HCT116 (cell line): ENCODE data around the gene TMEM208. TPM values are rescaled to one million over a fixed set of nuclear protein-coding genes. Genes with fewer than 3 reads are reported as not detected.
A peak's percentile ranks its signal among the peaks of the same experiment; 100 is the strongest.

ENCODE experiments used
- ATAC-seq: fragments of 200-7000 bp; cut with Tn5 transposase; 2 replicates; pipeline ENCODE4 v1.9.1; 2020; ENCODE audit warnings: mild to moderate bottlenecking, moderate library complexity
- BruUV-seq: library from RNA; stranded (reverse); fragments of 400-500 nt; replicated peaks from 2 replicates; lab custom pipeline; 2021; lab: Mats Ljungman, UMichigan
- CTCF ChIA-PET: fragments of 300-600 bp; sonication (Branson Sonifier 250); formaldehyde crosslinking; loops from one replicate; lab custom pipeline; 2021; ENCODE audit warnings: antibody characterized with exemption; lab: Charles Lee
- POLR2A ChIA-PET: fragments of 300-600, 350-600 bp; sonication (Branson Sonifier 250); formaldehyde crosslinking; loops from one replicate; lab custom pipeline; 2021; ENCODE audit warnings: antibody characterized with exemption; lab: Charles Lee
- RAD21 ChIA-PET, 2 experiments: fragments of 300-600 bp; sonication (Branson Sonifier 250); formaldehyde crosslinking; loops; one replicate each; lab custom pipeline; 2023; ENCODE audit warnings: low total read pairs in 2 of 2; ENCODE audit not compliant: uncharacterized antibody in 2 of 2, unreplicated experiment in 2 of 2, low non-redundant PET in 1 of 2; lab: Charles Lee
- DNase-seq: peaks from one replicate; pipeline ENCODE4 v3.0.0-alpha.2; 2010; ENCODE audit warnings: low read depth, low spot score
- H2AFZ ChIP-seq: fragments of 200-600 bp; shearing (Covaris generic), sonication (generic); 2 replicates; pipeline ENCODE4 v1.6.1; 2017; ENCODE audit warnings: low read depth, mixed run types, mixed read lengths, antibody characterized with exemption, low read length; ENCODE audit not compliant: poor library complexity, severe bottlenecking
- H3K27ac ChIP-seq: 2 replicates; pipeline ENCODE4 v1.5.1; 2012; ENCODE audit warnings: low read depth, low read length
- H3K27me3 ChIP-seq: fragments of 200-600 bp; sonication (generic); 2 replicates; pipeline ENCODE4 v1.6.1; 2016; ENCODE audit warnings: mixed run types, low read length, mixed read lengths; ENCODE audit not compliant: insufficient read depth
- H3K36me3 ChIP-seq, 2 experiments: fragments of 200-500 bp in 1 of 2; fragments of 200-600 bp in 1 of 2; sonication (Bioruptor generic) in 1 of 2; sonication (generic) in 1 of 2; 2 replicates each; pipeline versions ENCODE4 v1.5.1 to v1.6.1; 2014 to 2016; ENCODE audit warnings: low read length in 2 of 2, inconsistent platforms in 1 of 2, mixed read lengths in 1 of 2, mixed run types in 1 of 2; ENCODE audit not compliant: insufficient read depth in 2 of 2, control insufficient read depth in 1 of 2
- H3K4me1 ChIP-seq, 2 experiments: fragments of 200-600 bp in 1 of 2; sonication (generic) in 1 of 2; 2 replicates each; pipeline versions ENCODE4 v1.5.1 to v1.6.1; 2012 to 2017; ENCODE audit warnings: low read length in 2 of 2, inconsistent platforms in 1 of 2, mild to moderate bottlenecking in 1 of 2, mixed read lengths in 1 of 2, mixed run types in 1 of 2, moderate library complexity in 1 of 2; ENCODE audit not compliant: insufficient read depth in 2 of 2, control insufficient read depth in 1 of 2
- H3K4me2 ChIP-seq: fragments of 200-600 bp; sonication (generic); 2 replicates; pipeline ENCODE4 v1.6.1; 2017; ENCODE audit warnings: mixed run types, low read length, mixed read lengths
- H3K4me3 ChIP-seq, 2 experiments: fragments of 200-600 bp in 1 of 2; sonication (generic) in 1 of 2; replicated peaks in 1 of 2; 2 replicates each; pipeline ENCODE4 v1.5.1; 2011 to 2016; ENCODE audit warnings: low read length in 2 of 2, control low read depth in 1 of 2, low read depth in 1 of 2, mild to moderate bottlenecking in 1 of 2, mixed read lengths in 1 of 2, mixed run types in 1 of 2
- H3K79me2 ChIP-seq: fragments of 200-600 bp; sonication (generic); 2 replicates; pipeline ENCODE4 v1.6.1; 2017; ENCODE audit warnings: mild to moderate bottlenecking, mixed run types, low read length, moderate library complexity, mixed read lengths; ENCODE audit not compliant: insufficient read depth
- H3K9ac ChIP-seq: fragments of 200-600 bp; sonication (generic); 2 replicates; pipeline ENCODE4 v1.6.1; 2016; ENCODE audit warnings: low read length, mixed read lengths
- H3K9me2 ChIP-seq: fragments of 200-600 bp; sonication (generic), shearing (Covaris generic); 2 replicates; pipeline ENCODE4 v1.6.1; 2017; ENCODE audit warnings: mixed run types, mild to moderate bottlenecking, moderate library complexity; ENCODE audit not compliant: insufficient read depth
- H3K9me3 ChIP-seq, 2 experiments: fragments of 200-500 bp in 1 of 2; fragments of 200-600 bp in 1 of 2; sonication (Bioruptor generic) in 1 of 2; sonication (generic) in 1 of 2; 2 replicates each; pipeline ENCODE4 v1.6.1; 2014 to 2017; ENCODE audit warnings: low read length in 2 of 2, mixed read lengths in 2 of 2, inconsistent platforms in 1 of 2, low read depth in 1 of 2, mild to moderate bottlenecking in 1 of 2, mixed run types in 1 of 2, moderate library complexity in 1 of 2; ENCODE audit not compliant: control insufficient read depth in 1 of 2, insufficient read depth in 1 of 2
- H4K20me1 ChIP-seq: fragments of 200-600 bp; sonication (generic), shearing (Covaris generic); 2 replicates; pipeline ENCODE4 v1.6.1; 2017; ENCODE audit warnings: mixed run types, mild to moderate bottlenecking, moderate library complexity; ENCODE audit not compliant: insufficient read depth
- ELF1 ChIP-seq: IDR thresholded peaks from 2 replicates; pipeline ENCODE4 v1.6.1; 2012; ENCODE audit warnings: low read depth, borderline replicate concordance
- JUND ChIP-seq: IDR thresholded peaks from 2 replicates; pipeline ENCODE4 v1.6.1; 2012
- POLR2A ChIP-seq: IDR thresholded peaks from 2 replicates; pipeline ENCODE4 v1.7.0; 2011; ENCODE audit warnings: borderline replicate concordance; ENCODE audit not compliant: insufficient read depth, insufficient read length; ENCODE audit errors: extremely low read depth
- RAD21 ChIP-seq: IDR thresholded peaks from 2 replicates; pipeline ENCODE4 v1.6.1; 2012; ENCODE audit warnings: low read depth, mild to moderate bottlenecking
- SRF ChIP-seq: IDR thresholded peaks from 2 replicates; pipeline ENCODE4 v1.6.1; 2012; ENCODE audit warnings: low read depth
- YY1 ChIP-seq: IDR thresholded peaks from 2 replicates; pipeline ENCODE4 v1.6.1; 2011; ENCODE audit warnings: low read length, low read depth, moderate library complexity, mild to moderate bottlenecking; ENCODE audit not compliant: insufficient replicate concordance; ENCODE audit errors: extremely low read depth
- ZBTB33 ChIP-seq: IDR thresholded peaks from 2 replicates; pipeline ENCODE4 v1.6.1; 2011; ENCODE audit warnings: mild to moderate bottlenecking, low read length, moderate library complexity; ENCODE audit not compliant: insufficient replicate concordance; ENCODE audit errors: extremely low read depth
- intact Hi-C: fragments of 100-400 bp; cut with micrococcal nuclease; formaldehyde crosslinking; loops from 2 replicates; pipeline ENCODE4 v1.10.0; 2022
- total RNA-seq: library from RNA; stranded (reverse); gene quantifications from one replicate; pipeline ENCODE4 v1.2.1, GENCODE V29; 2021; ENCODE audit not compliant: unreplicated experiment

Gene TMEM208
- total RNA-seq, 1 experiment from 2014 or later: 36.1 TPM

- peaks cover 15 to 21% of the 10 kb centered on the region in 2 experiments; a peak in 3 of 4 replicates for H3K36me3 ChIP-seq
Observed at GRCh38 chr16:67201411-67202345, 25.3 kb upstream of the TMEM208 start.

More at GRCh38 chr16:67201411-67202345, 25.3 kb upstream of the TMEM208 start:
- CTCF ChIA-PET: interaction anchor here (1.6 kb wide), 1 partner anchor 42 kb away, joined by 7 read pairs; no protein-coding TSS in a partner anchor
- Histone ChIP-seq H3K27ac (no peak overlapping the region), H3K9ac (no peak overlapping the region), H3K4me2 (no peak overlapping the region), H3K27me3 (no peaks in the 10 kb centered on the region), H4K20me1 (no peaks in the 10 kb centered on the region; the same call in 1 of the 2 replicates), H3K9me2 (no peaks in the 10 kb centered on the region), H3K9me3 (no peaks in the 10 kb centered on the region), H2AFZ (no peak overlapping the region), H3K79me2 (peaks cover 15% of the 10 kb centered on the region; the same call in 1 of the 2 replicates), H3K4me1 (peaks cover 15 to 37% of the 10 kb centered on the region in 2 experiments), H3K4me3 (no peak overlapping the region)
- RAD21 ChIA-PET: no interaction called here
- intact Hi-C loops: no loop called here
- POLR2A ChIA-PET: no interaction called here
- TF ChIP-seq JUND (no peak), ELF1 (no peak), ZBTB33 (no peak), RAD21 (no peak), YY1 (no peak), POLR2A (no peak), SRF (no peak)
- BruUV-seq: TSS peak; percentile 5
- ATAC-seq: no peak
- no peak for DNase-seq
